ENCODE results near the gene ARMH1. TPM values are rescaled to one million over a fixed set of nuclear protein-coding genes. Genes with fewer than 3 reads are reported as not detected.
"Not testable (repeated sequence)": the region's sequence is repeated elsewhere in the genome, so short reads cannot be mapped to it uniquely, and the experiment has no call there.

ARMH1 gene
- total RNA-seq, 1 donor from 2014 or later = not detected

DNA sequence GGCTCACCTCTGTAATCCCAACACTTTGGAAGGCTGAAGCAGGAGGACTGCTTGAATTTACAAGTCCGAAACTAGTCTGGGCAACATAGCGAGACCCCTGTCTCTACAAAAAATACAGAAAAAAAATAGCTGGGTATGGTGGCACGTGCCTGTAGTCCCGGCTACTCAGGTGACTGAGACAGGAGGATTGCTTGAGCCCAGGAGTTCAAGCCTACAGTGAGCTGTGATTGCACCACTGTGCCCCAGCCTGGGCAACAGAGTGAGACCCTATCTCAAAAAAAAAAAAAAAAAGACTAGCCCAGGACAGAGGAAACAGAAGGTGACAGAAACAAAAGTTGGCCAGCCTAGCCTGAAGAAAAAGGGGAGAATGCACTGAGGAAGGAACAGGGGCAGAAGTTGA, 21.2 kb downstream of the ARMH1 start:
- no peak for DNase-seq

DNA sequence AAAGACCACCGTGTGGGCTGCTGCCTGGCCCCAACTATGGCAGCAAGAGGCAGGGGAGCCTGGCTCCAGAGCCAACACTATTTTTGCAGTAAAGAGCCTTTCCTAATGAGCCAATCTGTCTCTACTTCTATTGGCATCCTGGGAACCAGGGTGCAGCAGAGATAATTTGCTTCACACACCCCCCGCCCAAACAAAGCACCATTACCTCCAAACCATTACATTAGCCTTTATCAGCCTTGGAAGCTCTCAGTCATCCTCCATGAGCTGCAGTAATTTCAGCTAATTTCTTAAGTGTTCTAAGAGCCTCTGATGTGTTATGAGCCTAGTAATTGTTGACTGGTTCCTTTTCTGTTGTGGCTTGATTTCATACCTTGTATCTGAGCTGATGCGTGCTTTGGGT, 21.6 kb downstream of the ARMH1 start:
- DNase-seq = no peak

GRCh38 chr1:44696789-44697345, 22.4 kb downstream of the ARMH1 start:
- DNase-seq = no peak

GRCh38 chr1:44698138-44698537, 23.6 kb downstream of the ARMH1 start:
- no peak for DNase-seq

GRCh38 chr1:44699375-44699774, 24.9 kb downstream of the ARMH1 start:
- not testable (repeated sequence) for DNase-seq

GRCh38 chr1:44700573-44700972, 26.1 kb downstream of the ARMH1 start:
- DNase-seq = no peak

DNA sequence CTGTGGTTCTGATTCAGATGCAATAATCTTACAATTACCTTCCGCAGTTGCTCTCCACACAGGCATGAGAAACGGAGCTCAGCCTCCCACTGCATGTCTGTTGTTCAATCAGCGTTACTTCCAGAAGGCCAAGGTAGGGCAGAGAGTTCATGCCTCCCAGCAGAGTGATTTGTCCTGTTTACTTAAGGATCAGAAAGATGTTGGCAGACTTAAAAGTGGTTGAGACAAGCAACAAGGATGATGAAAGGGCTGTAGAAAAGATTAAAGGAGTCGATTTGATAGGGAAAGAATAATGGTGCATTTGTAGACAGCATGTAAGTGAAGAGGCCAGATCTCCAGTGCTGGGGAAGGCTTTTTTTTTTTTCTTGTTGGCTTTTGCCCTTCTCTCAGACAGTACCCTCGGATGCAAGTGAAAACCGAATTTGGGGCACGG, 26.6 kb downstream of the ARMH1 start:
- DNase-seq = no peak

DNA sequence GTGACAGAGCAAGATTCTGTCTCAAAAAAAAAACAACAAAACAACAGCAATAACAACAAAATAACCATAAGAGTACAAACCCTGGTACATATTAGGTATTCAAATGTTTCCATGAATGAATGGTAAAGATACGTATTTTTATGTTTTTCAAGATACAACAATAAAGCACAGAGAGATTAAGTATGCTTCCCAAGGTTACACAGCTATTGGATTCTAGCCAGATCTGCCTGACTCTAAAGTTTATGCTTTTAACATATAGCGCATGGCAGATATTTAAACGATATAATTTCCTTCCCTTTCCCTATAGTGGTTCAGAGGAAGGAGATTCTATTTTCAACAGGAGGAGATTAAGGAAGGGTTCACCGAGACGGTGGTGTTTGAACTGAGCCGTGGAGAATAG, 31.0 kb downstream of the ARMH1 start:
- no peak for DNase-seq

DNA sequence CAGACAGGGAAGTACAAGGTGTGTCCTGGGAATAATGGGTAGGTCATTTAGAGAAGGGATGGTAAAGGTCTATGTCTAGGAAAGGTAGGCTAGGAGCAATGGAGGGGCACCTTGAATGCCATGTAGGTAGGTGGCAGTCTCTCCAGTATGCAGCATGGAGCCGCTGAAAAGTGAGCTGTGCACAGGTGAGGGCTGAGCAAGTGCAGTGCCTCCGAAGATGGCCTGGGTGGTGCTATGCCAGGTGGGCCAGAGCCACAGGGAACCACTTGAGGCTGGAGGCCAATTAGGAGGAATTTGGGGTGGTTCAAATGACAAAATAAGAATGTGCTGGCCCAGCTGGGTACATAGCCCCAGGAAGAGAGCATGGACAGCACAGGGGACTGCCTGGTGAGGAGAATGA, 31.4 kb downstream of the ARMH1 start:
- no peak for DNase-seq

GRCh38 chr1:44707112-44707881, 32.8 kb downstream of the ARMH1 start:
- DNase-seq = peak; percentile 39

GRCh38 chr1:44707959-44708831, 33.7 kb downstream of the ARMH1 start:
- DNase-seq = peak; percentile 75

- no peak for DNase-seq
Measured at GRCh38 chr1:44713321-44713781, 38.8 kb downstream of the ARMH1 start.

DNA sequence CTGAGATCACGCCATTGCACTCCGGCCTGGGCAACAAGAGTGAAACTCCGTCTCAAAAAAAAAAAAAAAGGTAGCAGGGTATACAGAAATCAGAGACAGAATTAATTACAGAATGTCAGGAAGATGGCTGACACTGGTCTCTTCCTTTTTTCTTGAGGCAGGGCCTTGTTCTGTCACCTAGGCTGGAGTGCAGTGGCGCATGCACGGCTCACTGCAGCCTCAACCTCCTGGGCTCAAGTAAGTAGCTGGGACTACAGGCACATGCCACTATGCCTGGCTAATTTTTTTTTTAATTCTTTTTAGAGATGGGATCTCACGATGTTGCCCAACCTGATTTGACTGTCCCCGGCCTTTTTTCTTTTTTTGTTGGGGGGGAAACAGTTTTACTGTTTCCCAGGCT, 40.0 kb downstream of the ARMH1 start:
- DNase-seq = no peak

DNA sequence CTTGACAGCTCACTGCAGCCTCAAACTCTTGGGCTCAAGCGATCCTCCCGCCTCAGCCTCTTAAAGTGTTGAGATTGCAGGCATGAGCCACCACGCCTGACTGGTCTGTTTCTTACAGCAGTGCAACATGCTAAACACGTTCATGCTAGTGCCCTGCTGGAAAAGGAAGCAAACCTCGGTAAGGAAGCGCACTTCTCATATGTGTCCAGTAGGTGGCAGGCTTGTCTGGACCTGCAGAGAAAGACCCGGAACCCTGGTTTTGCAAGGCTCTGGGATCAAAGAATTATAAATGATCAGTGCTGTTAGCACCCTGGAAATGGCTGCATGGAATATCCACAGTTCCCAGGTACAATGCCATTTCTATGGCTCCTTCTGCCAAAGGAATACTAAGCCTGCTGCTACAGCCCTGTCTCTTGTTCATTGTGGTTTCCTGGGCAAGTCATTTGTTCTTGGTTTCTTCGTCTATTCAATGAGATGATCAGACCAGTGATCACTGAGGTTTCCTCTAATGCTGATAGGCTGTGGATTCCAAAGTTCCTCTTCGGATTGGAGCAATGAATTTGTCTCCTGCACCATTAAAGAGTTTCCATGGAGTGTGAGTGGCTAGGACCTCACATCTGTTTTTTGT, 40.5 kb downstream of the ARMH1 start:
- peak; percentile 85 for DNase-seq

- no peak for DNase-seq
Measured at GRCh38 chr1:44717156-44717555, 42.6 kb downstream of the ARMH1 start.

GRCh38 chr1:44717653-44718052, 43.1 kb downstream of the ARMH1 start:
- DNase-seq = no peak

GRCh38 chr1:44718091-44718490, 43.6 kb downstream of the ARMH1 start:
- DNase-seq = no peak

- DNase-seq = no peak
Measured at GRCh38 chr1:44719318-44719717, 44.8 kb downstream of the ARMH1 start.

- DNase-seq = no peak
Measured at GRCh38 chr1:44720281-44720680, 45.8 kb downstream of the ARMH1 start.

DNA sequence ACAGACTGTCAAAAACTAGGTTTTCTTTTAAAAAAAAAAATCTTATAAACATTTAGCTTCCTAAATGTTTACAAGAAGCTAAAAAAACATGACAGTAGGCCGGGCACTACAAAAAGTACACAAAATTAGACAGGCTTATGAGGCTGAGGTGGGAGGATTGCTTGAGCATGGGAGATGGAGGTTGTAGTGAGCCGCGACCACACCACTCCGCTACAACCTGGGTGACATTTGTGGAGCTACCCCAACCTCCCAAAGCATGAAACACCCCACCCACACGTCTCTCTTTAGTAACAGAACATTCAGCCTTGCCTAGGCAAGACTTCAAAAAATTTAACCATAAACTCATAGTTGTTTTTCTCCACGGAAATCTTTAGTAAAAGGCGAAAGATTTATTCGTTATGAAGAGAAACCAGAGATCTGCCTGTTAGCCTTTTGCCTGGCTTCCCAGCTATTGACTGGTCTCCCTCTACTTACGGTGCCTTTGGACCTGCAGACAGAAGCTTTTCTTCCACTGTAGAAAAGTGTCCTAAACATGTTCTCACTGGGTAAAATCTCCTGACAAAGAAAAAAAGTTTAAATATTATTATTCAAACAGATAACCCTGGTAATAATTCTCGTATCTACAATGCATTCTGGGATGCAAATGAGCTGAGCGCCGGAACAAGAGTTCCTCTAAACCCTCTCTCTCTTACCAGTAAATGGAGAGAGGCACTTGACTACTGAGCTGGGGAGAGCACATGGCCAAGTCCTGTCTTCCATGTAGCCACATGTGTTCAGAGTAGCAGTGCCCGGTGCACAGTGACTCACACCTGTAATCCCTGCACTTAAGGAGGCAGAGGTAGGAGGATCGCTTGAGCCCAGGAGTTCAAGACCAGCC, 47.2 kb downstream of the ARMH1 start:
- DNase-seq = peak; percentile 67

- no peak for DNase-seq
Measured at GRCh38 chr1:44723064-44723463, 48.5 kb downstream of the ARMH1 start.
